HG03066 (cell line): ENCODE data around the gene CFAP65.

ENCODE experiments used
- ATAC-seq: cut with Tn5 transposase; IDR thresholded peaks from one replicate; pipeline ENCODE4 v1.9.1; 2021; ENCODE audit warnings: low read depth; ENCODE audit not compliant: unreplicated experiment

Gene CFAP65, protein sequence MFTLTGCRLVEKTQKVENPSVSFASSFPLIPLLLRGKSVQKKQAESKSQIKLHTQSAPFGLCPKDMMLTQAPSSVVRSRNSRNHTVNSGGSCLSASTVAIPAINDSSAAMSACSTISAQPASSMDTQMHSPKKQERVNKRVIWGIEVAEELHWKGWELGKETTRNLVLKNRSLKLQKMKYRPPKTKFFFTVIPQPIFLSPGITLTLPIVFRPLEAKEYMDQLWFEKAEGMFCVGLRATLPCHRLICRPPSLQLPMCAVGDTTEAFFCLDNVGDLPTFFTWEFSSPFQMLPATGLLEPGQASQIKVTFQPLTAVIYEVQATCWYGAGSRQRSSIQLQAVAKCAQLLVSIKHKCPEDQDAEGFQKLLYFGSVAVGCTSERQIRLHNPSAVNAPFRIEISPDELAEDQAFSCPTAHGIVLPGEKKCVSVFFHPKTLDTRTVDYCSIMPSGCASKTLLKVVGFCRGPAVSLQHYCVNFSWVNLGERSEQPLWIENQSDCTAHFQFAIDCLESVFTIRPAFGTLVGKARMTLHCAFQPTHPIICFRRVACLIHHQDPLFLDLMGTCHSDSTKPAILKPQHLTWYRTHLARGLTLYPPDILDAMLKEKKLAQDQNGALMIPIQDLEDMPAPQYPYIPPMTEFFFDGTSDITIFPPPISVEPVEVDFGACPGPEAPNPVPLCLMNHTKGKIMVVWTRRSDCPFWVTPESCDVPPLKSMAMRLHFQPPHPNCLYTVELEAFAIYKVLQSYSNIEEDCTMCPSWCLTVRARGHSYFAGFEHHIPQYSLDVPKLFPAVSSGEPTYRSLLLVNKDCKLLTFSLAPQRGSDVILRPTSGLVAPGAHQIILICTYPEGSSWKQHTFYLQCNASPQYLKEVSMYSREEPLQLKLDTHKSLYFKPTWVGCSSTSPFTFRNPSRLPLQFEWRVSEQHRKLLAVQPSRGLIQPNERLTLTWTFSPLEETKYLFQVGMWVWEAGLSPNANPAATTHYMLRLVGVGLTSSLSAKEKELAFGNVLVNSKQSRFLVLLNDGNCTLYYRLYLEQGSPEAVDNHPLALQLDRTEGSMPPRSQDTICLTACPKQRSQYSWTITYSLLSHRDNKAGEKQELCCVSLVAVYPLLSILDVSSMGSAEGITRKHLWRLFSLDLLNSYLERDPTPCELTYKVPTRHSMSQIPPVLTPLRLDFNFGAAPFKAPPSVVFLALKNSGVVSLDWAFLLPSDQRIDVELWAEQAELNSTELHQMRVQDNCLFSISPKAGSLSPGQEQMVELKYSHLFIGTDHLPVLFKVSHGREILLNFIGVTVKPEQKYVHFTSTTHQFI (N-terminal part only)

GRCh38 chr2:219041252-219041651 lies at the start of gene CFAP65:
Gene CFAP65, minus strand, starts transcription at chr2:219041516. Its CDS starts 2,468 bp downstream, at chr2:219039048.
- no peak for ATAC-seq

- ATAC-seq, result no peak
Measured at GRCh38 chr2:219090436-219091299, 49.4 kb upstream of the CFAP65 start.

- no peak for ATAC-seq
Measured at GRCh38 chr2:219089330-219089729, 48.0 kb upstream of the CFAP65 start.

GRCh38 chr2:219087848-219088247 lies 46.5 kb upstream of the CFAP65 start:
- no peak for ATAC-seq

GRCh38 chr2:219087361-219087760 lies 46.0 kb upstream of the CFAP65 start:
- no peak for ATAC-seq

GRCh38 chr2:219086196-219086595 lies 44.9 kb upstream of the CFAP65 start:
- ATAC-seq, result no peak

GRCh38 chr2:219084791-219085190 lies 43.5 kb upstream of the CFAP65 start:
- no peak for ATAC-seq

DNA sequence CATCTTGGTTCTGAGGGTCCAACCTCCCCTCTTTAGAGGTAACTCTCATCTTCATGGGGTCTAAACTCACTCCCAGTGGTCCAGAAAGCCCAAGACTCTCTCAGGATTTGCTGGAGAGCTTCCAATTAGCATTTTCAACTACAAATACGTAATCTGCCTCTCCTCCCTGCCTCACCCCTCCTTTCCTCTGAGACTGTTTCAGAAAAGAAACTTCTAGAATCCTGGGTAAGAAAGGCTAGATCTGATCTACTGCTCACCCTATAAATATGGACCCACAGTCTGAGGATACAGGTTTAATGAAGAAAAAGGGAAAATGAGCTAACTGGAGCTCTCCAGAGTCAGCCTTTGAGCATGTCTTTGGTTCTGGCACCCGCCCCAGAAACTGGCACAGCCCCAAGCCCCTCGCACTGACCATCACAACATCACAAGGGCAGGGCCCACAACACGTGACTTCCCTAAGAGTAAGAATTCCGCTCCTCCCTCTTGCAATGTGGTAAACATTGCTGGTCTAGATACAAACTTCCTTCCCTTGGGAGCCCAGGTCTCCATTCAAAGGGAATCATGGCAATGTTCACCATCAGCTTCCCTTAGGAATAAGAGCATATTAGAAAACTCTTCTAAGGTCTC lies 41.1 kb upstream of the CFAP65 start:
- ATAC-seq, result no peak

- peak; percentile 58 for ATAC-seq
Measured at GRCh38 chr2:219081701-219082331, 40.5 kb upstream of the CFAP65 start.

GRCh38 chr2:219081096-219081495 lies 39.8 kb upstream of the CFAP65 start:
- ATAC-seq, result no peak

DNA sequence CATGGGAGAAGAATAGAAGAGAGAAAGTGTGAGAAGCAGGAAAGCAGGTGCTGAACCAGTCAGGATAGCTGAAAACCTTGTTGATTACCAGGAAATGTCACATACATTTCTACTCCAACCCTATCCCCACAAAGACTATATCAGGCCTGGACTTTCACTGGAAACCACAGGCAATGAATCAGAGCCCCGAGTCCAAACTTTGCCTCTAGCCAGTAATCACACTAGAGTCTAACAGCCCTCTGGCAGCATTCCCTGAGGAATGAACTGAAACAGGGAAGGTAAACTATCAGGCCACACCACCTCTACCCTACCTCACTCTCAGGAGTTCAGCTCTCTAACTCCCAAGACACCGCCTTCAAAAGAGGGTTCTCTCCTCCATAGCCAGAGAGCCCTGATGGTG lies 38.1 kb upstream of the CFAP65 start:
- no peak for ATAC-seq

DNA sequence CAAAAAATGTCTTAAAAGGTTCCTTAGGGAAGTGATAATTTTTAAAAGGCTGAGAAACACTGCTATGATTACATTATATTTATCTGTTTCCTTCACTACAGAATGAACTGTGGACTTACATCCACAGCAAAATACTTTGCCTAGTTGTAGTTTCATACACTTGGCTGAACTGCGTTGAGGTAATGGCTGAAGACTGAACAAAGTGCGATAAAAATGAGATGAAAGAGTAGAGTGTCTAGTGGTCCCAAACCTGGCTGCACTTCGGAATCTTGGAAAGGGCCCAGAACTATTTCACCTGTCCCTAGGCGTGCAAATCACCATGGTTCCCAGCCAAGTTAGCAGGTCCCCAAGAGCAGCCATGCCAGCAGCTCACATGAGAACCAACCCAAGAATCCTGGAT lies 37.6 kb upstream of the CFAP65 start:
- no peak for ATAC-seq

- ATAC-seq, result no peak
Measured at GRCh38 chr2:219078126-219078525, 36.8 kb upstream of the CFAP65 start.

DNA sequence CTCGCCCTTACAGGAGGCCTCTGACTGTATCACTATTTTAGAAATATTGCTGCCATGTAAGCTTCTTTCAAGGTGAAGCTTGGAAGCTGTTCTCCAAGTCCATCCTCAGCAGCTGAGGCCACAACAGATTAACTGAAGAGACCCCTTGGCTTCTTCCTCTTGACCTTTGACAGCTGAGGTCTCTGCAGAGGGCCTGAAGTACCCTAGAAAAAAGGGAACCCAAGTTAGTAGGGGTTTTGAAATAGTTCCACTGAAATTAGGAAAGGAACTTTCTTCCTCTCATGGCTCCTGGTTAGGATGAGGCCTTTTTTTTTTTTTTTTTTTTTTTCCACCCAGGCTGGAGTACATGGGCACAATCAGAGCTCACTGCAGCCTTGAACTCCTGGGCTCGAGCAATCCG lies 34.9 kb upstream of the CFAP65 start:
- ATAC-seq, result no peak

DNA sequence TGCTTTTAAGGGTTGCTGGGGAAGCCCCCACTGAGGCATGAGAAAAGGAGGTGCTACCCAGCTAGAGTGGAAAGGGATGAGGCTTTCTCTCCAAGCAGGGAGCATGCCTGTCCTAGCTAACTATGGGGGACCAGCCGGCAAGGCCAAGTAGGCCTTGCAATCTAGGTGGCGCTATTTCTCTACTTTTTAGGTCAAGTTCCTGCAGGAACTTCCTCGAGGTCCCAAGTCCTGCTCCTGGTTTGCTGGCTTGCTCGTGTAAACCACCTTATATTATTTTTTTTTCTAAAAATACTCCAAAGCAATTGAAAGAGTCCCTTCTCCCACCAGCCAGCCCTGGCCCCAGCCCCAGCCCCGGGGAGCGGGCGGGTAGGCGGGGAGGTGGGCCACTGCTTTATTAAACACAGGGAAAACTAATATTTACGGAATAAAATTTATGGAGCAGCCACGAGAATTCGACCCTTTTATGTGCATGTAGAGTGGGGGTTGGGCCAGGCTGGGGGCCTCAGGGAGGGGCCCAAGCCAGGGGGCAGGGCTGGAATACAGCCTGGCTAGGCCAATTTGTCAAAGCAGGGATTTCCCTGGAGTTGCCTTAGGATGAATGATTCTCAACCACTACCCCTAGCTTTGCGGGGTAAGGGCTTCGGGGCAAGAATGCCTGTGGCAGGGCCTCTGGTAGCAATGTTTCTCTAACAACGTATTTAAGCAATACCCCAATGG lies 32.3 kb upstream of the CFAP65 start:
- no peak for ATAC-seq

DNA sequence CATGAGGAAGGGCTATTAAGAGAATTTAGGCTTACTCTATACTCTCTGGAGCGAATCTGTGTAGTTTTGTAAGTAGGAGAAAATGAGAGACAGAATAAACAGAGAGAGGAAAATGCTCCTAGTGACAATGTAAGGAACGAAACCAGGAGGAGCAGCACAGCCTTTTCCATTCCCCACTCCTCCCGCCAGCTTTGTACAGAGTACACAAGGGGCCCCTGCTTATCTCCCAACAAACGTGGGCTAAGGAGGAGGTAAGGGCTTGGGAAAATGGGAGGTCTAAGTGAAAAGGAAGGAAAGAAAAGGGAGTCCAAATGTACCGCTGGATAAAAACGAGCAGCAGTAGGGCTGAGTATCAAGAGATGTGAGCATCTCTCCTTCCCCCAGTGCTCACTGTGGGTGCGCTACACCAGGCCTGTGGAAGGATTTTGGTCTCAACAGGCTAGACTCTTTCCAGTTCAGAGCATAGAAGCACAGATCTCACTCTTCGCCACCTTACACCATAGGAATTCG lies 31.5 kb upstream of the CFAP65 start:
- ATAC-seq, result no peak

- no peak for ATAC-seq
Measured at GRCh38 chr2:219071131-219071816, 30.0 kb upstream of the CFAP65 start.
